Testis (tissue), 3 donors: ENCODE measurements around the gene CEP152. TPM values are rescaled to one million over a fixed set of nuclear protein-coding genes. Genes with fewer than 3 reads are reported as not detected.

Experiments
- DNase-seq: peaks from one replicate; pipeline ENCODE4 v3.0.0-alpha.2; 2019
- H3K27ac ChIP-seq, 2 donors: fragments of 200-600 bp; sonication (generic); one replicate each; pipeline ENCODE4 v1.5.1; 2019
- H3K27me3 ChIP-seq: fragments of 200-600 bp; sonication (generic); one replicate; pipeline ENCODE4 v1.5.1; 2019
- H3K36me3 ChIP-seq: fragments of 200-600 bp; sonication (generic); one replicate; pipeline ENCODE4 v1.5.1; 2017; ENCODE audit warnings: low read depth; ENCODE audit errors: missing control alignments
- H3K4me1 ChIP-seq: fragments of 200-600 bp; sonication (generic); one replicate; pipeline ENCODE4 v1.5.1; 2019
- H3K4me3 ChIP-seq, 2 donors: fragments of 200-600 bp; sonication (generic); one replicate each; pipeline ENCODE4 v1.5.1; 2017 to 2019
- H3K9me3 ChIP-seq: fragments of 200-600 bp; sonication (generic); one replicate; pipeline ENCODE4 v1.5.1; 2017
- POLR2A ChIP-seq: fragments of 450-650 bp; IDR thresholded peaks from one replicate; pipeline ENCODE4 v1.6.1; 2017; ENCODE audit warnings: antibody characterized with exemption, mild to moderate bottlenecking, moderate library complexity
- WGBS, 2 donors: methylation state at CpG; one replicate each; pipeline ENCODE4 v1.1.5; 2018; 5-methylcytosine and 5-hydroxymethylcytosine counted together
- intact Hi-C: fragments of 100-400 bp; cut with DNase I; formaldehyde crosslinking; loops from one replicate; pipeline ENCODE4 v1.15.1; 2023; ENCODE audit warnings: low total_unique reads
- polyA plus RNA-seq: library from polyadenylated mRNA; stranded (reverse); fragments of 350-450 nt; fragmentation: Illumina TruSeq; extraction: RNeasy Lipid Tissue Mini Kit (QIAGEN cat#74804); gene quantifications from one replicate; pipeline ENCODE4 v1.2.3, GENCODE V29; 2014; ENCODE audit warnings: low read depth, low replicate concordance; ENCODE audit not compliant: insufficient read depth
- total RNA-seq, 2 donors: library from RNA; depleted of rRNA; stranded (reverse); fragments of >200 nt; gene quantifications; one replicate each; pipeline ENCODE4 v1.2.3, GENCODE V29; 2016
- TF ChIP-seq, protein P1 (sequence below), 3 experiments: fragments of 450-650 bp in 2 of 3; fragments of 200-600 bp in 1 of 3; sonication (generic) in 1 of 3; IDR thresholded peaks; one replicate each; pipeline ENCODE4 v1.5.1; 2016 to 2019; ENCODE audit warnings: antibody characterized with exemption in 3 of 3, mild to moderate bottlenecking in 2 of 3, moderate library complexity in 1 of 3

Gene CEP152
- total and polyA plus RNA-seq, 3 donors from 2014 or later, result 11.5 to 66.3 (median 34.7) TPM

DNA sequence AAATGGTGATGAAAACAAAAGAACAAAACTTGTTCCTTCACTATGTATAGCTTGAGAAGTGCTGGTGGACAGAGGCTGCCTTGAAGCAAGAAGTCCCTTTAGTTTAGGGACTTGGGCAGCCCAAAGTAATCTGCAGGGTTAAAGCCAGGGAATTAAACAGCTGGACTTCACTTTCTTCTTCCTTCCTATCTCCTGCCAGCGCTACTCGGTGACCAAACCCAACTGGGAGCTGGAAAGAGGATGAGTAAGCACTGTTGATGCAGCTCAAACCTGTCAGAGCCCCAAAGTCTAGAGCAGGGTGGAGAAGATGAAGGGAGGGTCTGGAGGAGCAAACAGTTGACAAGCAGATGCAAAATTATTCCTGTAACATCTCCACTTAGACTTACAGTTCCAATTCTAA, 92.2 kb downstream of the CEP152 start:
- Histone ChIP-seq H3K27ac (no peak overlapping the region), H3K27me3 (no peaks in the 10 kb centered on the region), H3K9me3 (no peaks in the 10 kb centered on the region), H3K36me3 (no peaks in the 10 kb centered on the region), H3K4me1 (no peaks in the 10 kb centered on the region), H3K4me3 (no peak overlapping the region)
- intact Hi-C loops, result no loop called here
- no peak for DNase-seq
- TF ChIP-seq, protein P1, sequence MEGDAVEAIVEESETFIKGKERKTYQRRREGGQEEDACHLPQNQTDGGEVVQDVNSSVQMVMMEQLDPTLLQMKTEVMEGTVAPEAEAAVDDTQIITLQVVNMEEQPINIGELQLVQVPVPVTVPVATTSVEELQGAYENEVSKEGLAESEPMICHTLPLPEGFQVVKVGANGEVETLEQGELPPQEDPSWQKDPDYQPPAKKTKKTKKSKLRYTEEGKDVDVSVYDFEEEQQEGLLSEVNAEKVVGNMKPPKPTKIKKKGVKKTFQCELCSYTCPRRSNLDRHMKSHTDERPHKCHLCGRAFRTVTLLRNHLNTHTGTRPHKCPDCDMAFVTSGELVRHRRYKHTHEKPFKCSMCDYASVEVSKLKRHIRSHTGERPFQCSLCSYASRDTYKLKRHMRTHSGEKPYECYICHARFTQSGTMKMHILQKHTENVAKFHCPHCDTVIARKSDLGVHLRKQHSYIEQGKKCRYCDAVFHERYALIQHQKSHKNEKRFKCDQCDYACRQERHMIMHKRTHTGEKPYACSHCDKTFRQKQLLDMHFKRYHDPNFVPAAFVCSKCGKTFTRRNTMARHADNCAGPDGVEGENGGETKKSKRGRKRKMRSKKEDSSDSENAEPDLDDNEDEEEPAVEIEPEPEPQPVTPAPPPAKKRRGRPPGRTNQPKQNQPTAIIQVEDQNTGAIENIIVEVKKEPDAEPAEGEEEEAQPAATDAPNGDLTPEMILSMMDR (IDR thresholded peaks at IDR 0.05), result no peak
- TF ChIP-seq POLR2A, result no peak
- WGBS, 2 donors, result 52 to 56% methylated on average over 2 of the region's 2 CpGs

DNA sequence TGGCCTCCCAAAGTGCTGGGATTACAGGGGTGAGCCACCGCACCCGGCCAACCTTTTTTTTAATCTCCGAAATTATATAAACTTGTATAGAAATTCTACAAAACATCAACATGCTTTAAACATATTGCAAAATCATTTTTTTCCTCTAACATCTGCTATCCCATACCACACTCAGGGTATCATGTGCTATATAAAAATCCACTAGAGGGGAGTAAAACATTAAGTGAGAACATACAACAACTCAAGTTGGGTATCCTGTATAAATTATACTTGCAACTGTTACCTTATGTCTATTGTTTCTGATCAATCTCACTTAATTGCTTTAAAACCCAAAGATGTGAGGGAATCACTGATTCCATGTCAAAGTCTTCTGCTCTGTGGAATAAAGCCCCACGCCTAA, 93.4 kb downstream of the CEP152 start:
- TF ChIP-seq POLR2A, result no peak
- TF ChIP-seq, protein P1 (IDR thresholded peaks at IDR 0.05), result no peak
- no peaks in the 10 kb centered on the region for H3K27me3 ChIP-seq

DNA sequence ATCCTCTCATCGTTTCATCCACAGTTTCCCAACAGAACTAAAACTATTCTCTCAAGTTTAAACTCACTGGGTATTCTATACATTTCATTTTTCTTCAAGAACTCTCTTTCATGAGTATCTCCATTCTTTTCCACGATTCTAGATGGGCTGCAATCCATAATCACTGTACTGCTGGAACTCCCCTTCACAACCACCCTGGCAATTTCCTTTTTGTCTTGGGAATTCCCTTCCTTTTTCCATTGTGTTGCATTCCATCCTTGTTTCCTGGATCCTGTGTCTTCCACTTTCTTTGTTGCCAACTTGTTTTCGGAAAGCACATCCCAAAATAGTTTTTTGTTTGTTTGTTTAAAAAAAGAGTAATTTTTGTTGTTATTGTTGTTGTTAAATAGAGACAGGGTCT, 98.3 kb downstream of the CEP152 start:
- no peak overlapping the region for H3K4me3 ChIP-seq
- TF ChIP-seq, protein P1 (IDR thresholded peaks at IDR 0.05), result no peak
- TF ChIP-seq POLR2A, result no peak
- DNase-seq, result no peak
- WGBS, 2 donors, result 61 to 78% methylated on average over 3 of the region's 3 CpGs
- H3K27ac ChIP-seq, result no peak overlapping the region
- H3K4me1 ChIP-seq, result no peaks in the 10 kb centered on the region
- H3K27me3 ChIP-seq, result no peaks in the 10 kb centered on the region
- H3K9me3 ChIP-seq, result no peaks in the 10 kb centered on the region
- intact Hi-C loops, result no loop called here
- H3K36me3 ChIP-seq, result no peaks in the 10 kb centered on the region

More for the DNA sequence above, 93.4 kb downstream of the CEP152 start:
- Histone ChIP-seq H3K36me3 (no peaks in the 10 kb centered on the region), H3K4me3 (no peak overlapping the region), H3K27ac (no peak overlapping the region), H3K9me3 (no peaks in the 10 kb centered on the region), H3K4me1 (no peaks in the 10 kb centered on the region)
- DNase-seq, result no peak
- 94 to 97% methylated on average over 4 of the region's 4 CpGs for WGBS, 2 donors
- intact Hi-C loops, result no loop called here

GRCh38 chr15:48710952-48711495, 99.8 kb downstream of the CEP152 start:
- TF ChIP-seq, protein P1 (IDR thresholded peaks at IDR 0.05), result no peak
- no peak for TF ChIP-seq POLR2A
- no peaks in the 10 kb centered on the region for H3K9me3 ChIP-seq
- no peaks in the 10 kb centered on the region for H3K27me3 ChIP-seq
- intact Hi-C loops, result no loop called here
- 90 to 94% methylated on average over 4 of the region's 4 CpGs for WGBS, 2 donors
- H3K36me3 ChIP-seq, result no peaks in the 10 kb centered on the region
- H3K4me1 ChIP-seq, result no peaks in the 10 kb centered on the region
- no peak for DNase-seq
- H3K27ac ChIP-seq, result no peak overlapping the region
- no peak overlapping the region for H3K4me3 ChIP-seq

- Histone ChIP-seq H3K4me3 (no peak overlapping the region), H3K36me3 (no peaks in the 10 kb centered on the region), H3K4me1 (no peaks in the 10 kb centered on the region), H3K9me3 (no peaks in the 10 kb centered on the region), H3K27me3 (no peaks in the 10 kb centered on the region), H3K27ac (no peak overlapping the region)
- no peak for TF ChIP-seq POLR2A
- TF ChIP-seq, protein P1 (IDR thresholded peaks at IDR 0.05), result no peak
- no peak for DNase-seq
- WGBS, 2 donors, result 86 to 100% methylated on average over 1 of the region's 1 CpG
- intact Hi-C loops, result no loop called here
Observed at GRCh38 chr15:48708641-48709040, 102.2 kb downstream of the CEP152 start.
